ENCODE results near the gene RGS19.
"Not testable (repeated sequence)": the region's sequence is repeated elsewhere in the genome, so short reads cannot be mapped to it uniquely, and the experiment has no call there.

RGS19 gene

GRCh38 chr20:64117432-64117777, 38.1 kb upstream of the RGS19 start:
- H3K27ac ChIP-seq (ENCODE audit: insufficient read depth in 1 of 2, low read depth in 1 of 2, low read length in 2 of 2, poor library complexity in 1 of 2, severe bottlenecking in 2 of 2); H3K27me3 ChIP-seq (replicated peaks in 2 of 5; ENCODE audit: control insufficient read depth in 4 of 5, insufficient read depth in 5 of 5, low read length in 4 of 5); DNase-seq; H3K9me3 ChIP-seq (ENCODE audit: control extremely low read depth in 1 of 5, control insufficient read depth in 4 of 5, insufficient read depth in 2 of 5, low read depth in 1 of 5, low read length in 4 of 5); POLR2A ChIA-PET; H3K36me3 ChIP-seq (ENCODE audit: control insufficient read depth in 4 of 4, insufficient read depth in 4 of 4, low read length in 3 of 4); H3K4me3 ChIP-seq (ENCODE audit: control insufficient read depth in 1 of 7, extremely low read depth in 1 of 7, insufficient read depth in 4 of 7, low read depth in 2 of 7, low read length in 6 of 7): not testable (repeated sequence)
- peaks cover 0 to 32% (median 21%) of the 10 kb centered on the region in 4 experiments for H3K4me1 ChIP-seq (ENCODE audit: control extremely low read depth in 1 of 4, control insufficient read depth in 4 of 4, insufficient read depth in 4 of 4, low read length in 3 of 4)
- WGBS (ENCODE audit: insufficient coverage) = 60% methylated on average over 1 of the region's 6 CpGs
- CTCF ChIA-PET = interaction anchor here (6.2 to 9.6 kb wide), 2 partner anchors 9 to 40 kb away, joined by 67 to 178 read pairs; partner anchors contain the start of genes LKAAEAR1, NPBWR2, OPRL1 and RGS19

DNA sequence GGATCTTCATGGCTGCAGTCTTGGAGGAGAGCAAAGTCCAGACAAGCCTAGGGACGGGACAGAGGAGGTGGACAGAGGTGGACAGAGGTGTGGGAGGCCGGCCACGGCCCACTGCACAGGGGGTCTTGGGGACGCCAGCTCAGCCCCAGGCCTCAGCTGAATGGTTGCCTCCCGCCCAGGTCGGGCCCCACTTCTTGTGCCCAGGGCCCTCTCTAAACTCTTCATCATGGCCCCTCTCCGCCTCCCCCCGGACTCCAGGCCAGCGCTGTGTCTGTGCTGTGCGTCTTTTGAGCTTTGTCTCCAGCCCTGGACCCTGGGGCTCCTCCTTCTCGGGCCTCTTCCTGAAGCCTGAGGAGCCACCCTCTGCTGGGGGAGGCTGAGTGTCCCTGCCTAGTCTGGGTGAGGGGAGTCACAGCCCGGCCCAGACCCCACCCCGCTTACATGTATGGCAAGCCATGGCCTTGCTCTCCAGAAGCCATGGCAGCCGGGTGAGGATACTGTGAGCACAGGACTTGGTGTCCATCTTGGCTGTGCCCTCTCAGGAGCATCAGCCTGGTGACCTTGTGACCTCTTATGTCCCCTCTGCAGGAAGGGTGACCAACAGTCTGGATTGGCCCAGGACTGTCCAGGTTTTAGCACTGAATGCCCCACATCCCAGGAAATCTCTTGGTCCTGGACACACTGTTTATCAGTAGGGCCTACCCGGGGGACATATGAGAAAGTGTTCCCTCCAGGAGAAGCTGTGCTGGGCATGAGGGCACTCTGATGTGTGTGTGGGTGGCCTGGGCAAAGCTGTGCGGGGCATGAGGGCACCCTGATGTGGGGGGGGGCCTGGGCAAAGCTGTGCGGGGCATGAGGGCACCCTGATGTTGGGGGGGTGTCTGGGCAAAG, 37.5 kb upstream of the RGS19 start:
- no peak for DNase-seq
- WGBS (ENCODE audit: insufficient coverage) = 90% methylated on average over 8 of the region's 17 CpGs
- Histone ChIP-seq H3K4me1 (ENCODE audit: control extremely low read depth in 1 of 4, control insufficient read depth in 4 of 4, insufficient read depth in 4 of 4, low read length in 3 of 4) (peaks cover 0 to 39% (median 27%) of the 10 kb centered on the region in 4 experiments), H3K27ac (ENCODE audit: insufficient read depth in 1 of 2, low read depth in 1 of 2, low read length in 2 of 2, poor library complexity in 1 of 2, severe bottlenecking in 2 of 2) (no peak overlapping the region), H3K27me3 (replicated peaks in 2 of 5; ENCODE audit: control insufficient read depth in 4 of 5, insufficient read depth in 5 of 5, low read length in 4 of 5) (no peaks in the 10 kb centered on the region), H3K9me3 (ENCODE audit: control extremely low read depth in 1 of 5, control insufficient read depth in 4 of 5, insufficient read depth in 2 of 5, low read depth in 1 of 5, low read length in 4 of 5) (no peaks in the 10 kb centered on the region), H3K36me3 (ENCODE audit: control insufficient read depth in 4 of 4, insufficient read depth in 4 of 4, low read length in 3 of 4) (no peaks in the 10 kb centered on the region), H3K4me3 (ENCODE audit: control insufficient read depth in 1 of 7, extremely low read depth in 1 of 7, insufficient read depth in 4 of 7, low read depth in 2 of 7, low read length in 6 of 7) (no peak overlapping the region)
- ChIA-PET POLR2A (no interaction called here), CTCF (interaction anchor here (1.0 to 9.6 kb wide), 3 partner anchors 17 to 62 kb away, joined by 3 to 178 read pairs (median 3); partner anchors contain the start of genes LKAAEAR1, OPRL1 and RGS19)

DNA sequence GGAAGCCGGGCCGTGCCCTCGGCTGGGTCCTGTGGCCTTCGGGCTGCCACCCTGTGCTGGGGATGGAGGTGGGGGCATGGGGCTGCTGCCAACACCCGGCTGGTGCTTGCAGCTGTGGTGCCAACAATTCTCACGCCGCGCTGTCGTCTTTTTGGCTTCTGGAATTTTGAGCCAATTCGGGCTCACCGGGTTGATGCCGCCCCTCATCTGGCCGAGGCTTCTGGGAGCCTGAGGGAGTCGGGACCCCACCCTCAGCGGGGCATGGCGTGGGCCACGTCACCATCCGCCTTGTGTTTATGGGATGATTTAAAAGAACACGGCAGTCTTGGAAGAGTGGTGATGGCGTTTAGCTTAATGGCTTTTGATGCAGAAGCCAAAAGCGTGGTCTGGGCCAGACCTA, 36.7 kb upstream of the RGS19 start:
- WGBS (ENCODE audit: insufficient coverage) = 94% methylated on average over 18 of the region's 21 CpGs
- POLR2A ChIA-PET = interaction anchor here (1.0 kb wide), 1 partner anchor 29 kb away, joined by 3 read pairs; no protein-coding TSS in a partner anchor
- Histone ChIP-seq H3K27ac (ENCODE audit: insufficient read depth in 1 of 2, low read depth in 1 of 2, low read length in 2 of 2, poor library complexity in 1 of 2, severe bottlenecking in 2 of 2) (no peak overlapping the region), H3K27me3 (replicated peaks in 2 of 5; ENCODE audit: control insufficient read depth in 4 of 5, insufficient read depth in 5 of 5, low read length in 4 of 5) (no peaks in the 10 kb centered on the region), H3K4me1 (ENCODE audit: control extremely low read depth in 1 of 4, control insufficient read depth in 4 of 4, insufficient read depth in 4 of 4, low read length in 3 of 4) (peaks cover 0 to 45% (median 33%) of the 10 kb centered on the region in 4 experiments), H3K36me3 (ENCODE audit: control insufficient read depth in 4 of 4, insufficient read depth in 4 of 4, low read length in 3 of 4) (no peaks in the 10 kb centered on the region), H3K4me3 (ENCODE audit: control insufficient read depth in 1 of 7, extremely low read depth in 1 of 7, insufficient read depth in 4 of 7, low read depth in 2 of 7, low read length in 6 of 7) (no peak overlapping the region), H3K9me3 (ENCODE audit: control extremely low read depth in 1 of 5, control insufficient read depth in 4 of 5, insufficient read depth in 2 of 5, low read depth in 1 of 5, low read length in 4 of 5) (no peaks in the 10 kb centered on the region)
- CTCF ChIA-PET = interaction anchor here (1.0 to 9.6 kb wide), 5 partner anchors 9 to 78 kb away, joined by 3 to 178 read pairs (median 3); partner anchors contain the start of genes LKAAEAR1, NPBWR2, OPRL1 and RGS19
- DNase-seq = no peak

DNA sequence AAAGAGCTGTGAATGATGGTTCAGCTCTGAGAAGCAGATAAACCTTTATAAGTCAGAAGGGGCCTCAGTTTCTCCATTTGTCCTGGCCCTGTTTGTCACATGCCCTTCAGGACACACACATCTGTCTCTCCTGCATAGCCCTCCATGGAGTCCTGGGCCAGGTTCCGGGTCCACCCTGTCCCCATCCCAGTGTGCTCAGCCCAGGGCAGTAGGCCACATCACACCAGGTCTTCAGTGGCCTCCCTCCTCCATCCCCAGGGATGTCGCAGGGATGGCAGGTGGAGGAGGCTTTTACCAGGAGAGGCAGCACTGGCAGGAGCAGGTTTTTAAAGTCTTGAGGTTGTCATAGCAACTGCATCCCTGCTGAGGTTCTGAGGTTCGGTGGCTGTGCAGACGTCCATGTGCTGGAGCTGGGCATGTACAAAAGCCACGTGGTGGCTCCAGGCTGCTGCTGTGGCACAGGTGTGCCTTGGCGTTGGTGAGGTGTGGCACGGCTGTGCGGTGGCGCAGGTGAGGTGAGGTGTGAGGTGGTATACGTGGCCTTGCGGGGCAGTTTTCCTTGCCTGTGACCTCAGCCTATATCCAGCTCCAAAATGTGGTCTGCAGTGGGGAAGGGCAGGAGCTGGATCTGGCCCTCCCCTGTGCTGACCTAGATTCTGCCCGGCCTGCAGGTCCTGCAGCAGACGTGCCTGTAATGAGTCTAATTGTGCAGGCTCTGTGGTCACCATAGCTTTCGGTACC, 36.0 kb upstream of the RGS19 start:
- ChIA-PET POLR2A (interaction anchor here (1.0 kb wide), 1 partner anchor 29 kb away, joined by 3 read pairs; no protein-coding TSS in a partner anchor), CTCF (interaction anchor here (0.9 to 9.6 kb wide), 8 partner anchors 8 to 79 kb away, joined by 3 to 178 read pairs (median 4); partner anchors contain the start of genes C20orf204, LKAAEAR1, NPBWR2 and OPRL1)
- no peak overlapping the region for H3K4me3 ChIP-seq (ENCODE audit: control insufficient read depth in 1 of 7, extremely low read depth in 1 of 7, insufficient read depth in 4 of 7, low read depth in 2 of 7, low read length in 6 of 7)
- peaks cover 0 to 44% (median 29%) of the 10 kb centered on the region in 4 experiments for H3K4me1 ChIP-seq (ENCODE audit: control extremely low read depth in 1 of 4, control insufficient read depth in 4 of 4, insufficient read depth in 4 of 4, low read length in 3 of 4)
- WGBS (ENCODE audit: insufficient coverage) = 98% methylated on average over 13 of the region's 14 CpGs
- no peak overlapping the region for H3K27ac ChIP-seq (ENCODE audit: insufficient read depth in 1 of 2, low read depth in 1 of 2, low read length in 2 of 2, poor library complexity in 1 of 2, severe bottlenecking in 2 of 2)
- DNase-seq = no peak
- no peaks in the 10 kb centered on the region for H3K27me3 ChIP-seq (replicated peaks in 2 of 5; ENCODE audit: control insufficient read depth in 4 of 5, insufficient read depth in 5 of 5, low read length in 4 of 5)
- no peaks in the 10 kb centered on the region for H3K9me3 ChIP-seq (ENCODE audit: control extremely low read depth in 1 of 5, control insufficient read depth in 4 of 5, insufficient read depth in 2 of 5, low read depth in 1 of 5, low read length in 4 of 5)
- H3K36me3 ChIP-seq (ENCODE audit: control insufficient read depth in 4 of 4, insufficient read depth in 4 of 4, low read length in 3 of 4) = no peaks in the 10 kb centered on the region

- no peak for DNase-seq
- ChIA-PET POLR2A (no interaction called here), CTCF (interaction anchor here (0.9 to 9.6 kb wide), 5 partner anchors 12 to 78 kb away, joined by 3 to 178 read pairs (median 4); partner anchors contain the start of genes C20orf204, LKAAEAR1, OPRL1 and RGS19)
- Histone ChIP-seq H3K4me3 (ENCODE audit: control insufficient read depth in 1 of 7, extremely low read depth in 1 of 7, insufficient read depth in 4 of 7, low read depth in 2 of 7, low read length in 6 of 7) (no peak overlapping the region), H3K27ac (ENCODE audit: insufficient read depth in 1 of 2, low read depth in 1 of 2, low read length in 2 of 2, poor library complexity in 1 of 2, severe bottlenecking in 2 of 2) (no peak overlapping the region), H3K4me1 (ENCODE audit: control extremely low read depth in 1 of 4, control insufficient read depth in 4 of 4, insufficient read depth in 4 of 4, low read length in 3 of 4) (peaks cover 0 to 44% (median 22%) of the 10 kb centered on the region in 4 experiments), H3K36me3 (ENCODE audit: control insufficient read depth in 4 of 4, insufficient read depth in 4 of 4, low read length in 3 of 4) (no peaks in the 10 kb centered on the region), H3K9me3 (ENCODE audit: control extremely low read depth in 1 of 5, control insufficient read depth in 4 of 5, insufficient read depth in 2 of 5, low read depth in 1 of 5, low read length in 4 of 5) (no peaks in the 10 kb centered on the region), H3K27me3 (replicated peaks in 2 of 5; ENCODE audit: control insufficient read depth in 4 of 5, insufficient read depth in 5 of 5, low read length in 4 of 5) (no peaks in the 10 kb centered on the region)
- WGBS (ENCODE audit: insufficient coverage) = 98% methylated on average over 14 of the region's 14 CpGs
Measured at GRCh38 chr20:64114356-64114971, 35.1 kb upstream of the RGS19 start.

- 98% methylated on average over 11 of the region's 13 CpGs for WGBS (ENCODE audit: insufficient coverage)
- ChIA-PET POLR2A (no interaction called here), CTCF (interaction anchor here (1.0 to 9.6 kb wide), 3 partner anchors 12 to 60 kb away, joined by 4 to 178 read pairs (median 5); partner anchors contain the start of genes LKAAEAR1, OPRL1 and RGS19)
- Histone ChIP-seq H3K27ac (ENCODE audit: insufficient read depth in 1 of 2, low read depth in 1 of 2, low read length in 2 of 2, poor library complexity in 1 of 2, severe bottlenecking in 2 of 2) (no peak overlapping the region), H3K9me3 (ENCODE audit: control extremely low read depth in 1 of 5, control insufficient read depth in 4 of 5, insufficient read depth in 2 of 5, low read depth in 1 of 5, low read length in 4 of 5) (no peaks in the 10 kb centered on the region), H3K4me1 (ENCODE audit: control extremely low read depth in 1 of 4, control insufficient read depth in 4 of 4, insufficient read depth in 4 of 4, low read length in 3 of 4) (peaks cover 0 to 45% (median 19%) of the 10 kb centered on the region in 4 experiments), H3K27me3 (replicated peaks in 2 of 5; ENCODE audit: control insufficient read depth in 4 of 5, insufficient read depth in 5 of 5, low read length in 4 of 5) (no peaks in the 10 kb centered on the region), H3K4me3 (ENCODE audit: control insufficient read depth in 1 of 7, extremely low read depth in 1 of 7, insufficient read depth in 4 of 7, low read depth in 2 of 7, low read length in 6 of 7) (no peak overlapping the region), H3K36me3 (ENCODE audit: control insufficient read depth in 4 of 4, insufficient read depth in 4 of 4, low read length in 3 of 4) (no peaks in the 10 kb centered on the region)
- no peak for DNase-seq
Measured at GRCh38 chr20:64113796-64114355, 34.6 kb upstream of the RGS19 start.
